AML-193 (cell line): ENCODE results near the gene GPX4.
"Not testable (repeated sequence)": the region's sequence is repeated elsewhere in the genome, so short reads cannot be mapped to it uniquely, and the experiment has no call there.

ENCODE experiments used
- DNase-seq, 2 experiments: peaks; one replicate each; lab custom pipeline; 2025; lab: John Stamatoyannopoulos, UW

Gene GPX4

DNA sequence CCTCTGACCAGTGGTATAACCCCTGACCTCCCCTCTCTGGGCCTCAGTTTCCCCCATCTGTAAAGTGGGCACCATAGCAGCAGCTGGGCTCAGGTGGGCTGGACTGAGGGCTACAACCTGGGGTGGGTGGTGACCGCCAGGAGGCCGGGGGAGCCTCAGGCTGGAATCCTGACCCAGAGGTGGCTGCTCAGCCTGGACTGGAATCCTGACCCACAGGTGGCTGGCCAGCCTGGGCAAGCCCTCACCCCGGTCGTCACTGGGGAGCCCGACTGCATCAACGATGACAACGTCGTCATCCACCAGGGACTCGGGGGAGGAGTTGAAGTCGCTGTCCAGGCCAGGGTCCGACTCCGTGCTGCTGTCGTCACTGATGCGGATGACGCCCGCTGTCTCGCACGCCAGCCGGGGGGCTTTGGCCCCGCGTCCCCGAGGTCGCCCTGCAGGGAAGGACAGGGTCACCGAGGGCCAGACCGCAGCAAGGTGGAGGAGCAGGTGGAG lies 10.2 kb downstream of the GPX4 start:
- no peak for DNase-seq

DNA sequence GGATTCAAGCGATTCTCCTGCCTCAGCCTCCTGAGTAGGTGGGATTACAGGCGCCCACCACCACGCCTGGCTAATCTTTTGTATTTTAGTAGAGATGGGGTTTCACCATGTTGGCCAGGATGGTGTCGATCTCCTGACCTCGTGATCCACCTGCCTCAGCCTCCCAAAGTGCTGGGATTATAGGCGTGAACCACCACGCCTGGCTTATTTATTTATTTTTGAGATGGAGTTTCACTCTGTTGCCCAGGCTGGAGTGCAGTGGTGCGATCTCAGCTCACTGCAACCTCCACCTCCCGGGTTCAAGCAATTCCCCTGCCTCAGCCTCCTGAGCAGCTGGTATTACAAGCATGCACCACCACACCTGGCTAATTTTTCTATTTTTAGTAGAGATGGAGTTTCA lies 10.9 kb downstream of the GPX4 start:
- not testable (repeated sequence) for DNase-seq

- DNase-seq = no peak
Observed at GRCh38 chr19:1115646-1116420, 12.0 kb downstream of the GPX4 start.

- DNase-seq = no peak
Observed at GRCh38 chr19:1116726-1117581, 13.2 kb downstream of the GPX4 start.

- DNase-seq = no peak
Observed at GRCh38 chr19:1117654-1118053, 13.9 kb downstream of the GPX4 start.

- DNase-seq = no peak
Observed at GRCh38 chr19:1118999-1119398, 15.2 kb downstream of the GPX4 start.

DNA sequence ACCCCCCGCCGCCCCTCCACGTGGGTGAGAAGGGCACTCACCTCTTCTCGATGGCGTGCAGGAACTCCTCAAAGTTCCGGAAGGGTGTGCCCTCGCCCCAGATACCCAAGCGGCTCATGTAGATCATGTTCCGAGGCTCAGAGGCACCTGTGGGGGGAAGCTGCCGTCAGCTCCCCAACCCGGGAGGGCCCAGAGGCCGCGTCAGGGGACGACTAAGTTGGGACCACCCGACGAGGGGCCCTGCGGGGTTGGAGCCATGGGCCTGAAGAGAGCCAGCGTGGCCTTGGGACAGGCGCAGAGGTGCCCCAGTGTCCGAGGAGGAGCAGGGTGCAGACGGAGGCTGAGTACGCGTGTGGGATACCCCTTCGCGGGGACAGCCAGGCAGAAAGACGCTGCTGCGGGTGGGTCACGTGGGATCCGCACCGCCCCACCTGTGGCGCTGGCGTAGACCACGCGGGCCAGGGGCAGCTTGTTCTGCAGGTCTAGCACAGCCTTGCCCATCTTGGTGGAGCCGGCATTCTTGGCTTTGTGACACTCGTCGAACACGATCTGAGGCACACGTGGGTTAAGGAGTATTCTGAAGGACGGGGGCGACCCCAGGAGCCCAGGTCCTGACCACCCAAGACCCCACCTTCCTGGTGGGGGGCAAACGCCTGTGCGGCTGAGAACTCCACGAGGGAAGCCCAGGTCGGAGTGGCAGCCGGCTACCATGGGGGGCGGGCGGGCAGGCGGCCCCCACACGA lies 15.9 kb downstream of the GPX4 start:
- DNase-seq = no peak

GRCh38 chr19:1121395-1121794 lies 17.6 kb downstream of the GPX4 start:
- DNase-seq = no peak

- no peak for DNase-seq
Observed at GRCh38 chr19:1122021-1122971, 18.5 kb downstream of the GPX4 start.

- DNase-seq = no peak
Observed at GRCh38 chr19:1122972-1123363, 19.2 kb downstream of the GPX4 start.

DNA sequence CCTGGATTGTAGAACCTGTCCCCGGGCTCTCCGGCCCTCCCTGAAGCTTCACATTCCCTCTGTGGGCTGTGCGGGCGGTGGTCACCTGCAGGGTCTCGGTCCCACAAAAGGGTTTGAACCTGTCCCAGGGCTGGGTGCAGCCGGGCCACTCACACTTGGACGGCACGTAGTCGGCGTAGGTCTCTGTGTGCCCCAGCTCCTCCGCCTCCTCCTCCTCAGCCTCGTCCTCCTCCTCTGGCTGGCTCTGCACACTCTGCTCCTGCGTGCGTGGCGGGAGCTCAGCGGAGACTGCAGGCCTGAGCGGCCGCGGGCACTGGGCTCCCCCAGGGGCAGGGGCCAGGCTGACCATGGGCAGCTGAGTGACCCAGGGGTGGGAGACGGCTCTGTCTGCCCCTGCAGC lies 19.6 kb downstream of the GPX4 start:
- DNase-seq = no peak

DNA sequence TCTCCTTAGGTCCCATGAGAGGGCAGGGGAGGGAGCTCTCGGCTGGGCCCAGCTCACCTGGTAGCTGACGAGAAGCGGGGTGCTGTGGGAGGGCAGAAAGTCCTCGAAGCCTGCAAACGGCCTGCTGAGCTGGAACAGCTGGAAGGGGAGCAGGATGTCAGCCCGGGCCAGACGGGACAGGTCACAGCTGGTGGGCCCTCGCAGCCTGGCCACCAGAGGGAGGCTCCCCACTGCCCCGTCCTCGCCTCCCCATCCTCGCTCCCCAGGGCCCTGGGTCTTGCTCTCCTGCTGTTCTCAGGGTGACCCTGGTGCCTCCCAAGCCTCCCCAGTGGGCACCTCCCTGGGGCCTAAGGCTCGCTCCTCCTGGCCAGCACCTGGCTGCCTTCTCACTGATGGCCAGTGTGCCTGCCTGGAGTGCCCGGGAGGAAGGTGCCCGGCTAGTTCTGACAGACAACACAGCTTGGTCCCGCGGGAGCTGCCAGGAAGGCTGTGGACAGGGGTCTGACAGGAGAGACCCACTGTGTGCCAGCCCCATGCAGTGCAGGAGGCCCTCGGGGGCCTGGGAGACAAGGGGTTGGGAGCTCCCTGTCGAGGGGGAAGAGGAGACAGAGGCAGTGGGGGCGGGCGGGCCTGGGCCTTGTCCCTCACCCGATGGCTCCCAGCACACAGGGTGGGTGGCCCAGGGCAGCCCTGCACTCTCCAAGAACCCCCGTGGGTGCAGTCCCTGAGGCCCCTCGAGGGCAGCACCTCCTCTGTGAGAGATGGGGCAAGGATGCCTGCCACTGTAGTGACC lies 20.3 kb downstream of the GPX4 start:
- no peak for DNase-seq

DNA sequence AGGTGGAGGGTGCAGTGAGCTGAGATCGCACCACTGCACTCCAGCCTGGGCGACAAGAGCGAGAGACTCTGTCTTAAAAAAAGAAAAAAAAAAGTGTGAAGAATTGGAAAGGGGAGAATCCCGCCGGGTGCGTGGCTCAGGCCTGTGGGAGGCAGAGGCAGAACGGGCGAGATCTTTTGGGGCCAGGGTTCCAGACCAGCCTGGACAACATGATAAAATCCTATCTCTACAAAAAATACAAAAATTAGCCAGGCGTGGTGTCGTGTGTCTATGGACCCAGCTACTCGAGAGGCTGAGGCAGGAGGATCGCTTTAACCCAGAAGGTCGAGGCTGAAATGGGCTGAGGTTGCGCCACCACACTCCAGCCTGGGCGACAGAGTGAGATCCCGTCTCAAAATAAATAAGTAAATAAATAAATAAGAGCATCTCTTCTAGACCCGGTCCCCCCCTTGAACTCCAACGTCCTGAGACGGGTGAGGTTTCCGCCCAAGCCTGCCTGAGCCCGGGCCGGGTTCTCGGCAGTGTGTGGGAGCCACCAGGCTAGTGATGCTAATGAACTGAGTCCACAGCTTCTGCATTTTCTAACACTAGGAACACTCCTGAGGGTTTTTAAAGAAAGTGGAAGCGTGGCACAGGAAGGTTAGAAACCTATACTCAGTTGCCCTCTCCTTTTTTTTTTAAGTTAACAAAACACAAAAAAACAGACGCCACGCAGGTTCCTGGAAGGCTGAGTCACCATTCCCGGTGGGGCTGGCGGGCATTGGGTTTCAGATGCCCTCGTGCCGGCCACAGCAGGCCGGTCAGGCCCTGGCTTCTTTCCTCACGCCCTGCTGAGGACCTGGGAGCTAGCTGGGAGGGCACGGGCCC lies 22.0 kb downstream of the GPX4 start:
- no peak for DNase-seq

DNA sequence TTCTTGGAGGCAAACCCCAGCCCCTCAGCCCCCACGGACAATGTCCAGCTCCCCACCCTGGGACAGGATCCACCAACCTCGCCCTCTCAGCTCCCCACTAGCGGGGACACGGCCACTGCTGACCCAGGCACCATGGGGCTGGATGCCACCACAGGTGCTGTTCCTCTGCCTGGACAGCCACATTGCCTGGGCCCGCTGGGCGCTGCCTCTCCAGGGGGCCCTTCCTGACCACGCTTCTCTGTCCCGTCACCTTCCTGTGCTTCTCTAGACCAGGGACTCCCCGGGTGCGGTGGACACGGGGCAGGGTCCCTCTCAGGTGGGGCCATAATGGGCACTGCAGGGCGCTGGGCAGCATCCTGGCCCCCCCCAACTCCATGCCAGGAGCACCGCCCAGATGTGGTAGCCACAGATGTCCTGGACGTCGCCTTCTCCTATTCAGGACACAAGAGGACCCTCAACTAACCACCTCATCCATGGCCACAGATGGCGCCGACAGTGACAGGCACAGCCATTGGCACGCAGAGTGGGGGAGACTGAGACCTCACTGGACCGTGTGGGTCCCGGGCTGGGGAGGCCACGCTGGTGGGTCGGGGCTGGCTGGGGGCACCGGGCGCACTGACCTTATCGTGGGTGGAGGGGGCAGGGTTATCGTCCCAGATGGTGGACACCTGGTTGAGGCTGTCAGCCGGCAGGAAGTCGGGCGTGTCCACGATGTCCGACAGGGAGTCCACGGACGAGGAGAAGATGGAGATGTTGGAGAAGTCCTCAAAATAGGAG lies 23.4 kb downstream of the GPX4 start:
- DNase-seq = no peak

DNA sequence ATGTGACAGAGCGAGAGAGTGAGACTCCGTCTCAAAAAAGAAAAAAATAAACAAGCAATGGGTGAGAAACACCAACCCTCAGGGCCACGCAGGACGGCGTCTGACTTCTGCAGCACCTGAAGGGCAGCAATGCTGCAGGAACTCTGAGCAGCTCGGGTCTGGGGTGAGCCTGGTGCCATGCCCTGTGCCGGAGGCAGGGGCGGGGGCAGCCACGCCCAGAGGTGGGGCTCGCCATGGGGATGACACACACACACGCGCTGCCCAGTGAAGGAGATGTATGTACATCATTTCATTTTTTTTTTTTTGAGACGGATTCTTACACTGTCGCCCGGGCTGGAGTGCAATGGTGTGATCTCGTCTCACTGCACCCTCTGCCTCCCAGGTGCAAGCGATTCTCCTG lies 24.3 kb downstream of the GPX4 start:
- DNase-seq = no peak

DNA sequence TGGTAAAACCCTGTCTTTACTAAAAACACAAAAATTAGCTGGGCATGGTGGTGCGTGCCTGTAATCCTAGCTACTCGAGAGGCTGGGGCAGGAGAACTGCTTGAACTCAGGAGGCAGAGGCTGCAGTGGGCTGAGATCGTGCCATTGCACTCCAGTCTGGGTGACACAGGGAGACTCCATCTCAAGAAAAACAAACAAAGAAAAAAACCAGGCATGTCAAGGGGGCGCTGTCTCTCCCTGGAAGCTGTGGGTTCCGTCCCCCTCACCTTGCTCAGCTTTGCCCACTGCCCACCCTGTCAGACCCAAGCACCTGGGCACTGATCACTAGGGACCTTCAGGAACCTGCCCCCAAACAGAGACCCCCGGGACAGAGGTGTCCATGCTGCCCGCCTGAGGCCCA lies 25.3 kb downstream of the GPX4 start:
- not testable (repeated sequence) for DNase-seq

- no peak for DNase-seq
Observed at GRCh38 chr19:1129535-1129934, 25.7 kb downstream of the GPX4 start.
